ENCODE results near the gene GNG7. TPM values are rescaled to one million over a fixed set of nuclear protein-coding genes. Genes with fewer than 3 reads are reported as not detected.
"Not testable (repeated sequence)": the region's sequence is repeated elsewhere in the genome, so short reads cannot be mapped to it uniquely, and the experiment has no call there.

Gene GNG7
- total RNA-seq, 2 donors from 2014 or later, result 2.1 to 4.5 TPM

DNA sequence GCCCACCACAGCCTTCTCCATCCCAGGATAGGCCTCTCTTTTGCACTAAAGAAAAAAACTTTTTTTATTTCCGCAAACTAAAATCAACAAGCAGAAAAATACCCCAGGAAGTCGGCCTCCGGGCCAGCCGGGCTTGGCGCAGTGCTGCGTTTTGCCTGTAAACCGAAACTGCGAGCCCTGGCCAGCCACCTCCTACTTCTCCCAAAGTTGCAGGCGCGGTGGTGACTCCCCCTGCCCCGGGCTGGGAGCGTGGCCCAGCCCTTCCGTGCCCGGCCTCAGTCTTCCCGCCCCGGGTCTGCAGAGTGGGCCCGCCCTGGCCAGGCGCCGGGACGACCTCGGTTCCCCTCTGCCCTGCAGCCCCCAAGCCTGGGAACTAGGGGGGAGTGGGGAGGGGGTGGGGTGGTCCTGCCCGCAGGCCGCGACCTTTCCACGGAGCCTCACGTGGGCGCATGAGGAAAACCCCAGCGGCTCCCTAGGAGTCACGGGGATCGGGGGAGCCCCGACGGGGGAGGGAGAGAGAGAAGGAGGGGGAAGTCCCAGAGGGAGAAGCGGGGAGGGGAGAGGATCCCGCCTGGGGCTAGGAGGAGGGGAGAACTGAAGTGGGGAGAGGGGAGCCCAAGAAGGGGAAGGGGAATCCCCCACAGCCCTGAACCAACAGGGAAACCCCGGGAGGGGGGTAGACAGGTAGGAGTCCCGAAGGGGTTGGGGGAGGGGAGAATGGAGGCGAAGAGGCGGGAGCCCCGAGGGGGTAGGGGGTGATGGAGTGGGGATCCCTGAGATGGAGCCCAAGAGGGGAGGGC, 223.5 kb downstream of the GNG7 start:
- peak; percentile 37 for ATAC-seq
- Mint-ChIP-seq H3K27ac (peak overlapping the region; percentile 95), H3K27me3 (no peaks in the 10 kb centered on the region), H3K36me3 (ENCODE audit: low read depth) (peaks cover 9% of the 10 kb centered on the region), H3K4me3 (peak overlapping the region; percentile 96), H3K4me1 (peaks cover 29% of the 10 kb centered on the region)
- peak; percentile 56 to 74 (median 65) for DNase-seq
- no peaks in the 10 kb centered on the region for H3K9me3 ChIP-seq (ENCODE audit: control insufficient read depth, low read length, poor library complexity, severe bottlenecking)

DNA sequence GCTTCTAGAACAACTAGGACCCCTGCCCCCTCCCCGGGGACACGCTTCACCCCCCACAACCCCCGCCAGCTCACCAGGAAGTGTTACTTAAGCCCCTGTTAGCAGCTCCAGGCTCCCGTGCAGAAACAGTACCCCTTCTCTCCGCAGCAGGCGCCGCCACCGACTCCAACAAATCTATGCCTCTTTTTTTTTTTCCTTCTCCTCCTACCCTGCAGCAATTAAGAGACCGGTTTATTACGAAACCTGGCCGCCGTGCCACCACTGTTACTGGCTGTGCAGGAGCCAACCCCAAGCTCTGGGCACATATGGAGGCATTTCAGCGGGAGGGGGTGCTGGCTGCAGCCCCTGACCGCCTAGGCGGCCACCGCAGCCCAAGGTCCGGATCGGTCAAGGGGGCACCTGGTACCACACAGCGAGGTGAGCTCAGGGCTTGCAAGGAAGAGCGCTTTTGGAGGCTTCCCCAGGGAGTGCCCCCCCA, 224.2 kb downstream of the GNG7 start:
- Mint-ChIP-seq H3K4me3 (peak overlapping the region; percentile 96), H3K4me1 (peaks cover 29% of the 10 kb centered on the region), H3K27me3 (no peaks in the 10 kb centered on the region), H3K27ac (peak overlapping the region; percentile 95), H3K36me3 (ENCODE audit: low read depth) (peaks cover 9% of the 10 kb centered on the region)
- no peaks in the 10 kb centered on the region for H3K9me3 ChIP-seq (ENCODE audit: control insufficient read depth, low read length, poor library complexity, severe bottlenecking)
- DNase-seq, result peak; percentile 33 to 48 (median 40)
- ATAC-seq, result peak; percentile 13

DNA sequence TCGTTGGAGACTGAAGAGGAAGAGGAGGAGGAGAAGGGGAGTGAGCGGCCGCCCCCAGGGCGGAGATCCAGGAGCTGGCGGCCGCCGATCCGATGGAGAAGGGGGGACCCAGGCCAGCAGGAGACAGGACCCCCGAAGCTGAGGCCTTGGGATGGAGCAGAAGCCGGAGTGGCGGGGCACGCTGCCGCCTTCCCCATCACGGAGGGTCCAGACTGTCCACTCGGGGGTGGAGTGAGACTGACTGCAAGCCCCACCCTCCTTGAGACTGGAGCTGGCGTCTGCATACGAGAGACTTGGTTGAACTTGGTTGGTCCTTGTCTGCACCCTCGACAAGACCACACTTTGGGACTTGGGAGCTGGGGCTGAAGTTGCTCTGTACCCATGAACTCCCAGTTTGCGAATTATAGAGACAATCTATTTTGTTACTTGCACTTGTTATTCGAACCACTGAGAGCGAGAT, 224.7 kb downstream of the GNG7 start:
- Mint-ChIP-seq H3K4me3 (peak overlapping the region; percentile 96), H3K4me1 (peaks cover 29% of the 10 kb centered on the region), H3K27ac (peak overlapping the region; percentile 95), H3K27me3 (no peaks in the 10 kb centered on the region), H3K36me3 (ENCODE audit: low read depth) (peaks cover 9% of the 10 kb centered on the region)
- DNase-seq (no peak), ATAC-seq (no peak)
- H3K9me3 ChIP-seq (ENCODE audit: control insufficient read depth, low read length, poor library complexity, severe bottlenecking), result no peaks in the 10 kb centered on the region

DNA sequence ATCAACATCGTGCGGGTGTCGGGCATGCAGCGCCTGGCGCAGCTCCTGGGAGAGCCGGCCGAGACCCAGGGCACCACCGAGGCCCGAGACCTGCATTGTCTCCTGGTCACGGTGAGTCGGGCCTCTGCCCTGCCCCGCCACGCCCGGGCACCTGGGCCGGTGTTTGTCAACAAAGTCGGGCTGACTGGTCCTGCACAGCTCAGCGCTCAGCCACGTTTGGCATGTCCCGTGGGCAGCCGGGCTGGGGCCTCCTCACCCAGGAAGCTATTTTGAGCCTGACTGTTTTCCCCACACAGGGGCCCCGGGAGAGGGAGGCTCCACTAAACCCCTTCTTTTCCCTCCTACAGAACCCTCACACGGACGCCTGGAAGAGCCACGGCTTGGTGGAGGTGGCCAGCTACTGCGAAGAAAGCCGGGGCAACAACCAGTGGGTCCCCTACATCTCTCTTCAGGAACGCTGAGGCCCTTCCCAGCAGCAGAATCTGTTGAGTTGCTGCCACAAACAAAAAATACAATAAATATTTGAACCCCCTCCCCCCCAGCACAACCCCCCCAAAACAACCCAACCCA, 225.3 kb downstream of the GNG7 start:
- Mint-ChIP-seq H3K36me3 (ENCODE audit: low read depth) (peaks cover 6% of the 10 kb centered on the region), H3K4me3 (peak overlapping the region; percentile 96), H3K27ac (peak overlapping the region; percentile 95), H3K4me1 (peaks cover 29% of the 10 kb centered on the region), H3K27me3 (no peaks in the 10 kb centered on the region)
- ATAC-seq (no peak), DNase-seq (no peak)
- H3K9me3 ChIP-seq (ENCODE audit: control insufficient read depth, low read length, poor library complexity, severe bottlenecking), result no peaks in the 10 kb centered on the region

DNA sequence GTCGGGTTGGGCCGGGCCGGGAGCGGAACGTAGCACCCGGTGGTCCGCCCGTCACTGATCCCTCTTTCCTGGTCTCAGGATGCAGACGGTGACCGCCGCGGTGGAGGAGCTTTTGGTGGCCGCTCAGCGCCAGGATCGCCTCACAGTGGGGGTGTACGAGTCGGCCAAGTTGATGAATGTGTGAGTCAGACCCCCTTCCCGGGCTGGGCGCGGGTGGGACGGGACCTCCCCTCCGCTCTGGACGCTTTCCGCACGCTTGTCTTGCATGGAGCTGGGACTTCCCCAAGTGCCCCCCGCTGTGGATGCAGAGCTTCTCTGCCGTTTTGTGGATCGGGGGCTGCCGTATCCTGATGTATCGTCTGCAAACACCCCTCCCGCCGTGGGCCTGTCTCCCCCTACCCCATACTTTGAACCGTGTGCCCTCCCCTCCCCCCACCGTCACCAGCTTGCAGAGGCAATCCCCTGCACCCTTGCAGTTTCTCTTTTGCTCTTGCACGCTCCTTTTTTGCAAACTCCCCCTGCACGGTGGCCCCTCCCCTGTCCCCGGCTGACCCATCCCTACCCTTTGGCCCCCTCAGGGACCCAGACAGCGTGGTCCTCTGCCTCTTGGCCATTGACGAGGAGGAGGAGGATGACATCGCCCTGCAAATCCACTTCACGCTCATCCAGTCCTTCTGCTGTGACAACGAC, 225.9 kb downstream of the GNG7 start:
- peak; percentile 35 to 45 (median 44) for DNase-seq
- Mint-ChIP-seq H3K4me3 (peak overlapping the region; percentile 96), H3K27me3 (no peaks in the 10 kb centered on the region), H3K36me3 (ENCODE audit: low read depth) (peaks cover 5% of the 10 kb centered on the region), H3K4me1 (peaks cover 29% of the 10 kb centered on the region), H3K27ac (peak overlapping the region; percentile 95)
- no peaks in the 10 kb centered on the region for H3K9me3 ChIP-seq (ENCODE audit: control insufficient read depth, low read length, poor library complexity, severe bottlenecking)
- no peak for ATAC-seq

DNA sequence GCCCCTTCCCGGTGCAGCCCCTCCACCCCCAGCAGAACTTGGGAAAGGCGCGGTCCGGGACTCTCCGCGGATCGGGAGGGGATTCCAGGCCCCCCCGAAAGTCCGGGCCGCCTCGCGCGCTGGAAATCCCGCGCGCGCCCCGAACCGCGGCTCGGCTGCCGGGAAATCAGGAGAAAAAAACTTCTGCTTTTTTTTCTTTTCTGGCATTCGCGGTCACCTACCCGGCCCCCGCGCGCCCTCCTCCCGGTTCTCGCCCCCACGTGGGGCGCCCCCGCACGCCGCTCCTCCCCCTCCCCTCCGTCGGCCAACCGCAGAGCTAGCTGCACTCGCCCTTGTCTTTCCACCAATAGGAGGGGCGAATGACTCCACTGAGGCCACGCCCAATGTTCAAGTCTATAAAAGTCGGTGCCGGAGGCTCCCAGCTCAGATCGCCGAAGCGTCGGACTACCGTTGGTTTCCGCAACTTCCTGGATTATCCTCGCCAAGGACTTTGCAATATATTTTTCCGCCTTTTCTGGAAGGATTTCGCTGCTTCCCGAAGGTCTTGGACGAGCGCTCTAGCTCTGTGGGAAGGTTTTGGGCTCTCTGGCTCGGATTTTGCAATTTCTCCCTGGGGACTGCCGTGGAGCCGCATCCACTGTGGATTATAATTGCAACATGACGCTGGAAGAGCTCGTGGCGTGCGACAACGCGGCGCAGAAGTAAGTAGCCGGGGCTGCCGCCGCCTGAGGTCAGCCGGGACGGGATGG, 226.6 kb downstream of the GNG7 start, which contains the start of gene GADD45B:
GADD45B (plus strand) TSS at position 426 of the 749 bp plus-strand sequence; CDS start at position 658, 232 bp downstream.
- H3K4me3 Mint-ChIP-seq, result peak within 1 kb of the TSS; percentile 96

DNA sequence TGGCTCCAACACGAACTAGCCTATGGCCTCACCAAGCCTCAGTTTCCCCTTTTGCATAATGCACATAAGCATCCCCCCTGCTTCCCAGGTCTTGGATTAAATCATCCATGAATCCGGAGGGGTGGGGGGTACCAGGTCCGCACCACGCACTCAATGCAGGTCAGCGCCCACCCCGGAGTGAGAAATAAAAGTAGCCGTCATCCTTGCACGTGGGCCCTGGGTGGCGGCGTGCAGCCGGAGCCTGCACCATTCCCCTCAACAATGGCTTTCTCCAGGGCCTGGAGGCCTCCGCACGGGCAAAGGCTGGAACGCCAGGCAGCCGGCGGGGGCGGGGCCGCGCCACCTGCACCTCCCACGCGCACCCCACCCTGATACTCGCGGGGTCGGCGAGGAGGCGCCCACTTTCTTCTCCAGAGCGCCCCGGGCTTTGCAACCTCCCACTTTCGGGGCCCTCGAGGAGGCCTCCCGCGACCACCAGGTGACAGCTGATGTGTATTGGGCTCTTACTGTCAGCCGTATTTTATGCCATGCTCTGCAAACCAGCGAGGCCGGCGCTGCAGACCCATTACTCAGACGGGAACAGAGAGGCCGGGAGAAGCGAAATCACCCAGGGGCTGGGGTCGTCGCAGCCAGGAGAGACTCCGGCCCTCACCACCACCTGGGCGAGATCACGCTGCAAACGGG, 227.3 kb downstream of the GNG7 start:
- peaks cover 5% of the 10 kb centered on the region for H3K36me3 Mint-ChIP-seq (ENCODE audit: low read depth)
- ATAC-seq (peak; percentile 14), DNase-seq (peak; percentile 32 to 45 (median 37))
- peak overlapping the region; percentile 96 for H3K4me3 Mint-ChIP-seq
- peaks cover 29% of the 10 kb centered on the region for H3K4me1 Mint-ChIP-seq
- H3K9me3 ChIP-seq (ENCODE audit: control insufficient read depth, low read length, poor library complexity, severe bottlenecking), result no peaks in the 10 kb centered on the region
- no peaks in the 10 kb centered on the region for H3K27me3 Mint-ChIP-seq
- peak overlapping the region; percentile 95 for H3K27ac Mint-ChIP-seq

More for the DNA sequence above, 226.6 kb downstream of the GNG7 start, which contains the start of gene GADD45B:
- H3K27me3 Mint-ChIP-seq, result no peaks in the 10 kb centered on the region
- peak within 1 kb of the TSS; percentile 95 for H3K27ac Mint-ChIP-seq
- peaks cover 29% of the 10 kb centered on the region for H3K4me1 Mint-ChIP-seq
- peaks cover 5% of the 10 kb centered on the region for H3K36me3 Mint-ChIP-seq (ENCODE audit: low read depth)
- no peaks in the 10 kb centered on the region for H3K9me3 ChIP-seq (ENCODE audit: control insufficient read depth, low read length, poor library complexity, severe bottlenecking)
- DNase-seq (peak; percentile 93 to 97 (median 95)), ATAC-seq (peak; percentile 72)

DNA sequence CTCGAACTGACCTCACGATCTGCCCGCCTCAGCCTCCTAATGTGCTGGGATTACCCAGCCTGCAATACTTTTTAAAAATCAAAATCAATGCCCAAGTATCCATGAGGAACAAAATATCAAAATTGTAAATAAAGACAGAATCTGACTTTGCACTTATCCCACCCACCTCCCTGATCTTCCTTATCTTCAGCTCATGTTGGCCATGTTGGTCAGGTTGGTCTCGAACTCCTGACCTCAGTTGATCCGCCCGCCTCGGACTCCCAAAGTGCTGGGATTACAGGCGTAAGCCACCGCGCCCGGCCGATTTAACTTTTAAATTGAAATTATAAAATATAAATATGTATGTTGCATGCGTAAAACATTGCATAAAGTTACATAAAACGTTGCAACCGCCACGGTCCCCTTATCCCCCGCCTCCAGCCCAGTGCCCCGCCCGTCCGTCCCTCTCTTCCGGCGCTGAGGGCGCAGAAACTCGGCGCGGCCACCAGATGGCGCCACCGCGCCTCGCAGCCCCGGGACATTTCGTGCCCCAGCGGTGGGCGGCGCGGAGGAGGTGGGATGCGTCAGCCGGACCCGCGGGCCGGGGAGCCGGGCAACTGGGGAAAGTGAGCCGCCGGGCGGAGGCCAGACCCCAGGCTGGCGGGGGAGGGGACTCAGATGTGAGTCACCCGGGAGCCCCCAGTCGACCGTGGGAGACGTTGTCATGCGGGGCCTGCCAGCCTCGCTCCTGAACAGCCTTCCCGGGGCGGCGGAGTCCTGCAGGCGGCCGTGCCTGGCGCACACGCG, 228.1 kb downstream of the GNG7 start:
- DNase-seq (peak; percentile 79 to 85 (median 83)), ATAC-seq (peak; percentile 49)
- H3K9me3 ChIP-seq (ENCODE audit: control insufficient read depth, low read length, poor library complexity, severe bottlenecking), result no peaks in the 10 kb centered on the region
- Mint-ChIP-seq H3K27me3 (no peaks in the 10 kb centered on the region), H3K27ac (peak overlapping the region; percentile 95), H3K36me3 (ENCODE audit: low read depth) (peaks cover 5% of the 10 kb centered on the region), H3K4me1 (peaks cover 25% of the 10 kb centered on the region), H3K4me3 (peak overlapping the region; percentile 96)

DNA sequence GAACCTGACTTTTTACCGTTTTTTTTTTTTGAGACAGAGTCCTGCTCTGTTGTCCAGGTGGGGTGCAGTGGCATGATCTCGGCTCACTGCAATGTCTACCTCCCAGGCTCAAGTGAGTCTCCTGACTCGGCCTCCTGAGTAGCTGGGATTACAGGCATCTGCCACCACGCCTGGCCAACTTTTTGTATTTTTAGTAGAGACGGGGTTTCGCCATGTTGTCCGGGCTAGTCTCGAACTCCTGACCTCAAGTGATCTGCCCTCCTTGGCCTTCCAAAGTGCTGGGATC, 232.6 kb downstream of the GNG7 start:
- H3K4me3 Mint-ChIP-seq; H3K4me1 Mint-ChIP-seq; H3K27me3 Mint-ChIP-seq; DNase-seq; H3K36me3 Mint-ChIP-seq (ENCODE audit: low read depth); H3K27ac Mint-ChIP-seq; ATAC-seq; H3K9me3 ChIP-seq (ENCODE audit: control insufficient read depth, low read length, poor library complexity, severe bottlenecking): not testable (repeated sequence)

DNA sequence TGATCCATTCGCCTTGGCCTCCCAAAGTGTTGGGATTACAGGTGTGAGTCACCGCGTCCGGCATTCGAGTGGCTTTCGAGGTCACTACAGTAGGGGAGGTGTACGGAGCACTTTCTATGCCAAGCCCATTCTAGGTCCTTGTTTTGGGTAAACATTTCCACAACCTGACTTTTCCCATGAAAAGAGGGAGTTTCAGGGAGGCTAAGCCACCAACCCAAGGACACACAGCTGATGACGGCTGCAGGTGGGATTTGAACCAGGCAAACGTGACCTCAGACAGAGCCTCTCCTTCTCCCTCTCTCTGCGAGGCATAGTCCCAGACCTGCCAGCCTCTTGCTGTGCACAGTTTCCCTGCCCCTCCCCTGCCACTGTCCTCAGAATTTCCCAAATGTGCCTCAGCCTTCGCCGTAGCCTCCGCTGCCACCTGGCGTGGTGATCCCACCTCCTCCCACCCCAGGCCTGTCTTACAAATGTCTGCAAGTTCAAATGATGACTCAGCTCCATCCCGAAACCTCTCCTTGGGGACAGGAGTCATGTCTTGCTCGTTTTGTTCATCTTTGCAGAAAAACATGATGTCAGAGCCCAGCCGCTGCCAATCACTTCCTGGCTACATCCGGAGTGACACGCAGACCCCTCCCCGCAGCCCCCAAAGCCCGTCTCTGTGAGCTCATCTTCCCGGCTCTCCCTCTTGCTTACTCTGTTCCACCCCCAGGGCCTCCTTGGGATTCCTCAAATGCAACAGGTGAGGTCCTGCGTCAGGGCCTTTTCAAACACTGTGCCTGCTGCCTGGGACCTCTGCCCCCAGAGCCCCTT, 233.2 kb downstream of the GNG7 start:
- Mint-ChIP-seq H3K4me3 (no peak overlapping the region), H3K4me1 (no peaks in the 10 kb centered on the region), H3K36me3 (ENCODE audit: low read depth) (no peaks in the 10 kb centered on the region), H3K27me3 (no peaks in the 10 kb centered on the region), H3K27ac (no peak overlapping the region)
- DNase-seq (no peak), ATAC-seq (no peak)
- H3K9me3 ChIP-seq (ENCODE audit: control insufficient read depth, low read length, poor library complexity, severe bottlenecking), result no peaks in the 10 kb centered on the region

DNA sequence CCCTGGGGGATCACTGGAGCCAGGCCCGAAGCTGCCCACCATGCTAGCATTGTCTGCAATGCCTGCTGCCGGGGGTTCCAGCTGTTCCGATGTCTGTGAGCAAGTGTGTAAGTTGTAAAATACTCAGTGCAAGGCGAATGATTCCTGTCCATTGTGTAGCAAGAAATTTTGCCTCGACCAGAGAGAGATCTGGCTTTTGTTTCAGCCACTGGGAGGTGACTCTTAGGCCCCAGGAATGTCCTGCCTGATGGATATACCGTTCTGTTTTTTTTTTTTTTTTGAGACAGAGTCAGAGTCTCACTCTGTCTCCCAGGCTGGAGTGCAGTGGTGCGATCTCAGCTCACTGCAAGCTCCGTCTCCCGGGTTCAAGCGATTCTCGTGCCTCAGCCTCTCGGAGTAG, 233.9 kb downstream of the GNG7 start:
- Mint-ChIP-seq H3K27ac (no peak overlapping the region), H3K4me3 (no peak overlapping the region), H3K4me1 (no peaks in the 10 kb centered on the region), H3K27me3 (no peaks in the 10 kb centered on the region), H3K36me3 (ENCODE audit: low read depth) (no peaks in the 10 kb centered on the region)
- DNase-seq (no peak), ATAC-seq (no peak)
- no peaks in the 10 kb centered on the region for H3K9me3 ChIP-seq (ENCODE audit: control insufficient read depth, low read length, poor library complexity, severe bottlenecking)
